Peyer's patch (tissue), 4 donors: ENCODE results near the gene DNAJC10. TPM values are rescaled to one million over a fixed set of nuclear protein-coding genes. Genes with fewer than 3 reads are reported as not detected.

ENCODE experiments used
- DNase-seq, 3 donors: peaks; one replicate each; pipeline ENCODE4 v3.0.0-alpha.2; 2017 to 2019
- H3K27ac ChIP-seq, 4 donors: fragments of 200-600 bp; sonication (generic); one replicate each; pipeline ENCODE4 v1.5.1; 2016 to 2019
- H3K27me3 ChIP-seq, 2 donors: fragments of 200-600 bp; sonication (generic); one replicate each; pipeline ENCODE4 v1.5.1; 2019
- H3K36me3 ChIP-seq, 3 donors: fragments of 200-600 bp; sonication (generic); one replicate each; pipeline ENCODE4 v1.5.1; 2016 to 2019
- H3K4me1 ChIP-seq, 4 donors: fragments of 200-600 bp; sonication (generic); one replicate each; pipeline ENCODE4 v1.5.1; 2016 to 2019
- H3K4me3 ChIP-seq, 4 donors: fragments of 200-600 bp; sonication (generic); 1 replicate in 3 of 4; 2 replicates in 1 of 4; pipeline ENCODE4 v1.5.1; 2016 to 2019; ENCODE audit warnings: mild to moderate bottlenecking in 1 of 4
- H3K9me3 ChIP-seq, 4 donors: fragments of 200-600 bp; sonication (generic); one replicate each; pipeline ENCODE4 v1.5.1; 2016 to 2019; ENCODE audit warnings: mild to moderate bottlenecking in 1 of 4
- POLR2A ChIP-seq, 2 donors: fragments of 450-650 bp; IDR thresholded peaks; one replicate each; pipeline ENCODE4 v1.5.1; 2017; ENCODE audit warnings: antibody characterized with exemption in 2 of 2, mild to moderate bottlenecking in 2 of 2, moderate library complexity in 2 of 2
- total RNA-seq, 4 donors: library from RNA; depleted of rRNA; stranded (reverse); fragments of >200 nt; gene quantifications; one replicate each; pipeline ENCODE4 v1.1.0, GENCODE V29; 2016
- TF ChIP-seq, protein P1 (sequence below), 6 experiments: fragments of 450-650 bp in 4 of 6; fragments of 200-600 bp in 2 of 6; sonication (generic) in 1 of 6; IDR thresholded peaks; one replicate each; pipeline ENCODE4 v1.5.1; 2017 to 2019; ENCODE audit warnings: antibody characterized with exemption in 6 of 6, mild to moderate bottlenecking in 3 of 6, moderate library complexity in 1 of 6

Gene DNAJC10
- total RNA-seq, 4 donors from 2014 or later = 22.9 to 58.6 (median 33.4) TPM

DNA sequence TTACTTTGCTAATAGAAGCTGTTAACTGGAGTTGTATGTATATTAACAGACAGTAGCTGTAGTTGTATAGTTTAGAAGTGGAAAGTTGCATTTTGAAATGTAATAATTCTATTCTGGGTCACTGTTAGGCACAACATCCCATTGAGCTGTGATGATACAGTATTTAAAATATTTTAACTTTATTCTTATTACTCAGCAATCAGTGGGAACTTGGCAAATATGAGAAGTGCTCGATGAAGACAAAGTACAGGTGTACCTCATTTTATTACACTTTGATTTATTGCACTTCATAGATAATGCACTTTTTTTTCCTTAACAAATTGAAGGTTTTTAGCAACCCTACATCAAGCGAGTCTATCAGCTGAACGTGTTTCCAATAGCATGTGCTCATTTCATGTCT is 8.6 kb downstream of the DNAJC10 start:
- DNase-seq = no peak
- Histone ChIP-seq H3K4me1 (no peaks in the 10 kb centered on the region), H3K9me3 (no peaks in the 10 kb centered on the region), H3K36me3 (peaks cover 0 to 15% (median 0%) of the 10 kb centered on the region in 3 donors), H3K4me3 (no peak overlapping the region), H3K27me3 (no peaks in the 10 kb centered on the region), H3K27ac (no peak overlapping the region)
- no peak for TF ChIP-seq POLR2A (IDR thresholded peaks at IDR 0.05)
- TF ChIP-seq, protein P1, sequence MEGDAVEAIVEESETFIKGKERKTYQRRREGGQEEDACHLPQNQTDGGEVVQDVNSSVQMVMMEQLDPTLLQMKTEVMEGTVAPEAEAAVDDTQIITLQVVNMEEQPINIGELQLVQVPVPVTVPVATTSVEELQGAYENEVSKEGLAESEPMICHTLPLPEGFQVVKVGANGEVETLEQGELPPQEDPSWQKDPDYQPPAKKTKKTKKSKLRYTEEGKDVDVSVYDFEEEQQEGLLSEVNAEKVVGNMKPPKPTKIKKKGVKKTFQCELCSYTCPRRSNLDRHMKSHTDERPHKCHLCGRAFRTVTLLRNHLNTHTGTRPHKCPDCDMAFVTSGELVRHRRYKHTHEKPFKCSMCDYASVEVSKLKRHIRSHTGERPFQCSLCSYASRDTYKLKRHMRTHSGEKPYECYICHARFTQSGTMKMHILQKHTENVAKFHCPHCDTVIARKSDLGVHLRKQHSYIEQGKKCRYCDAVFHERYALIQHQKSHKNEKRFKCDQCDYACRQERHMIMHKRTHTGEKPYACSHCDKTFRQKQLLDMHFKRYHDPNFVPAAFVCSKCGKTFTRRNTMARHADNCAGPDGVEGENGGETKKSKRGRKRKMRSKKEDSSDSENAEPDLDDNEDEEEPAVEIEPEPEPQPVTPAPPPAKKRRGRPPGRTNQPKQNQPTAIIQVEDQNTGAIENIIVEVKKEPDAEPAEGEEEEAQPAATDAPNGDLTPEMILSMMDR (IDR thresholded peaks at IDR 0.05) = no peak

DNA sequence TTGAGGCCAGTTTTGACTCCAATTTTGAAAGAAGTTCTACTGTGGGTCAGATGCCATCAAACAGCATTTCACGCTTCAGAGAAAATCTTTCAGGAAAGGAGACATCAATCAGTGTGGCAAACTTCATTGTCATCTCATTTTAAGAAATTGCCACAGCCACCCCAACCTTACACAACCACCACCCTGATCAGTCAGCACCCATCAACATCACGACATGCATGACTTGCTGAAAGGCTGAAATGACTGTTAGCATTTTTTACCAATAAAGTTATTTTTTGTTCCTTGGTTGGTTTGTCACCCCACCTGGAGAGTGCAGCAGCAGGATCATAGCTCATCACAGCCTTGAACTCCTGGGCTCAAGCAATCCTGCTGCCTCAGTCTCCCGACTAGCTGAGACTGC is 10.4 kb downstream of the DNAJC10 start:
- H3K9me3 ChIP-seq = no peaks in the 10 kb centered on the region
- H3K36me3 ChIP-seq = peaks cover 0 to 24% (median 0%) of the 10 kb centered on the region in 3 donors
- no peaks in the 10 kb centered on the region for H3K27me3 ChIP-seq
- H3K4me1 ChIP-seq = no peaks in the 10 kb centered on the region
- no peak overlapping the region for H3K4me3 ChIP-seq
- H3K27ac ChIP-seq = no peak overlapping the region
- DNase-seq = no peak
- TF ChIP-seq, protein P1 (IDR thresholded peaks at IDR 0.05) = no peak
- no peak for TF ChIP-seq POLR2A (IDR thresholded peaks at IDR 0.05)

DNA sequence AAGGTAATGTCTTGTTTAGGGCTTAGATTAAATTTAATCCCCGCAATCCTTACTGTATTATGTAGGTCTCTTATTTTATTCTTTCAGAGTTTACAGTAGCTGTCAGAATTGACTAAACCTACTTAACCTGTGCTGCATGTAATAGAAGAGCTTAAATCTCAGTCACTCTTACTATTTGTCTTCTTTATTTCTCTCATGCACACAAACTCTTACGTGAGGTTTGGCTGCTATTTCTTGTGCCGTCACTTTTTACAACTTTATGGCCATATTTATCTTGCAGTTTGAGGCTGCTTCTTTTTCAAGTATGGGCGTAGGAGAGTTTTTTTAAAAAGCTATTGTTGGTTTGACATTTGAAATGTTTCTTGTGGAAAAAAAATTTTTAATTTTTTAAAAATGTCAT is 12.0 kb downstream of the DNAJC10 start:
- H3K4me1 ChIP-seq = no peaks in the 10 kb centered on the region
- no peak for DNase-seq
- no peaks in the 10 kb centered on the region for H3K27me3 ChIP-seq
- H3K4me3 ChIP-seq = no peak overlapping the region
- H3K27ac ChIP-seq = no peak overlapping the region
- no peaks in the 10 kb centered on the region for H3K9me3 ChIP-seq
- TF ChIP-seq, protein P1 (IDR thresholded peaks at IDR 0.05) = no peak
- TF ChIP-seq POLR2A (IDR thresholded peaks at IDR 0.05) = no peak
- H3K36me3 ChIP-seq = peaks cover 0 to 27% (median 0%) of the 10 kb centered on the region in 3 donors

DNA sequence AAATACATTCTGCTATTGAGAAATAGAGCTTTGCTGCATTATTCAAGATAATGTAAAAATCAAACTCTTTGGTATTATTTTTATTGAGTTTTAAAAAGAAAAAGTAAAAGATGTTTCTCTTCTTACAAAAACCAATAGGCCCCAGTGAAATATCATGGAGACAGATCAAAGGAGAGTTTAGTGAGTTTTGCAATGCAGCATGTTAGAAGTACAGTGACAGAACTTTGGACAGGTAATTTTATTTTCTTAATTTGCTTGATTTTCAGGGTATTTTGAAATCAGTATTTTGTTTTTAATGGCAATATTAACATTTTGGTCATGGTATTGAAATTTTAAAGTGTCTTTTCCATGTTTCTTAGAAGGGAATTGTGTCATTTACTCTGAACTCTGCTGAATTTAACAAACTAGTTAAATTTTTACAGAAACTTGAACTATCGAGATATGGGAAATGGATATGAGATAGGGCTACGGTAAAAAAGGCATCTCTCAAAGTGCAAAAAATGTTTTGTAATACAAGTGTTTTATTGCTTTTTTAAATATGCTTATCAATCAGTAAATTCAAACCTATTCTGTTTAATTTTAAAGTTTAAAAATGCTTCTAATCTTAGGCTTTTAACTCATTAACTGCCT is 13.8 kb downstream of the DNAJC10 start:
- no peaks in the 10 kb centered on the region for H3K4me1 ChIP-seq
- H3K4me3 ChIP-seq = no peak overlapping the region
- H3K9me3 ChIP-seq = no peaks in the 10 kb centered on the region
- H3K36me3 ChIP-seq = peaks cover 0 to 27% (median 0%) of the 10 kb centered on the region in 3 donors
- no peak overlapping the region for H3K27ac ChIP-seq
- no peak for TF ChIP-seq POLR2A (IDR thresholded peaks at IDR 0.05)
- TF ChIP-seq, protein P1 (IDR thresholded peaks at IDR 0.05) = no peak
- no peaks in the 10 kb centered on the region for H3K27me3 ChIP-seq
- no peak for DNase-seq

DNA sequence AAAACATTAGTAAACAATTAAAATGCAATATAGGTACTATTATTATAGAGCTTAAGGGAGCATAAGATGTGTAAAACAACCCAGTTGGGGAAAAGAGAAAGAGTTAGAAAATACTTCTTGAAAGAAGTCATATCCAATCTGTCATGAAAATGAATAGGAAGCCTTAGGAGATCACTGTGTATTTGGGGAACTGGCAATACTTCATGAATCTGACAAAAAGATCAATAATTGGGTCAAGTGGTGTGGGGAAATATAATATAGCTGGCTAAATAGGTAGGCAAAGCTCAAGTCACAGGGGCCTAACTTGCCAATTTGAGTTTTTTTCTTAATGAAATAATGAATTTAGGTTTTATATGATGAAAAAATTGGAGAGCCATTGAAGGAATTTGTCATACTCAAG is 14.4 kb downstream of the DNAJC10 start:
- H3K4me1 ChIP-seq = no peaks in the 10 kb centered on the region
- H3K27me3 ChIP-seq = no peaks in the 10 kb centered on the region
- no peaks in the 10 kb centered on the region for H3K9me3 ChIP-seq
- TF ChIP-seq, protein P1 (IDR thresholded peaks at IDR 0.05) = no peak
- no peak for TF ChIP-seq POLR2A (IDR thresholded peaks at IDR 0.05)
- H3K36me3 ChIP-seq = peaks cover 0 to 27% (median 0%) of the 10 kb centered on the region in 3 donors
- DNase-seq = no peak
- H3K4me3 ChIP-seq = no peak overlapping the region
- H3K27ac ChIP-seq = no peak overlapping the region
